Glomerular endothelial cell (primary cell): ENCODE measurements around the gene GRM3. TPM values are rescaled to one million over a fixed set of nuclear protein-coding genes. Genes with fewer than 3 reads are reported as not detected.

Experiments
- DNase-seq: peaks from one replicate; pipeline ENCODE4 v3.0.0-alpha.2; 2011; ENCODE audit warnings: low read depth, low spot score; ENCODE audit errors: extremely low read depth
- total RNA-seq: library from RNA; depleted of rRNA; stranded (reverse); fragments of >200 nt; gene quantifications from 2 replicates; pipeline ENCODE4 v1.2.3, GENCODE V29; 2015

GRM3 gene
- total RNA-seq, 1 donor from 2014 or later = not detected

GRCh38 chr7:86784765-86785164 is 141.1 kb downstream of the GRM3 start:
- no peak for DNase-seq

- no peak for DNase-seq
Measured at GRCh38 chr7:86785641-86786040, 141.9 kb downstream of the GRM3 start.

- DNase-seq = no peak
Measured at GRCh38 chr7:86786376-86786775, 142.7 kb downstream of the GRM3 start.

- no peak for DNase-seq
Measured at GRCh38 chr7:86788948-86789347, 145.2 kb downstream of the GRM3 start.

GRCh38 chr7:86790383-86790782 is 146.7 kb downstream of the GRM3 start:
- no peak for DNase-seq

- DNase-seq = no peak
Measured at GRCh38 chr7:86792260-86792659, 148.6 kb downstream of the GRM3 start.

- DNase-seq = no peak
Measured at GRCh38 chr7:86793136-86793535, 149.4 kb downstream of the GRM3 start.

GRCh38 chr7:86814661-86815379 is 171.1 kb downstream of the GRM3 start:
- DNase-seq = no peak

- DNase-seq = no peak
Measured at GRCh38 chr7:86815556-86815955, 171.8 kb downstream of the GRM3 start.

- DNase-seq = no peak
Measured at GRCh38 chr7:86818903-86819302, 175.2 kb downstream of the GRM3 start.

- no peak for DNase-seq
Measured at GRCh38 chr7:86823769-86824168, 180.1 kb downstream of the GRM3 start.

GRCh38 chr7:86825264-86825663 is 181.6 kb downstream of the GRM3 start:
- DNase-seq = no peak

- DNase-seq = no peak
Measured at GRCh38 chr7:86826948-86827347, 183.2 kb downstream of the GRM3 start.

GRCh38 chr7:86833360-86833759 is 189.7 kb downstream of the GRM3 start:
- DNase-seq = no peak

- DNase-seq = no peak
Measured at GRCh38 chr7:86837235-86837634, 193.5 kb downstream of the GRM3 start.

- no peak for DNase-seq
Measured at GRCh38 chr7:86844608-86845007, 200.9 kb downstream of the GRM3 start.

GRCh38 chr7:86846494-86847190 is 202.9 kb downstream of the GRM3 start:
- DNase-seq = no peak

- no peak for DNase-seq
Measured at GRCh38 chr7:86848226-86848625, 204.5 kb downstream of the GRM3 start.

GRCh38 chr7:86851566-86851965 is 207.9 kb downstream of the GRM3 start:
- DNase-seq = no peak

GRCh38 chr7:86863452-86863851 is 219.7 kb downstream of the GRM3 start:
- no peak for DNase-seq

- DNase-seq = no peak
Measured at GRCh38 chr7:86867163-86867762, 223.6 kb downstream of the GRM3 start.

GRCh38 chr7:86876146-86876545 is 232.4 kb downstream of the GRM3 start:
- DNase-seq = no peak
